OCI-LY3 (cell line): Measurements from ENCODE around the gene CCM2L.

Experiments used
- EZH2phosphoT487 ChIP-seq: fragments of 200-600 bp; shearing (Covaris generic); IDR thresholded peaks from 2 replicates; pipeline ENCODE4 v1.6.1; 2018; ENCODE audit warnings: antibody characterized with exemption, mixed run types, low read depth
- TF ChIP-seq, protein P1 (sequence below): fragments of 200-600, 300-600 bp; sonication (generic); IDR thresholded peaks from 2 replicates; pipeline ENCODE4 v1.5.1; 2014; ENCODE audit warnings: antibody characterized with exemption, low read length, low read depth

DNA sequence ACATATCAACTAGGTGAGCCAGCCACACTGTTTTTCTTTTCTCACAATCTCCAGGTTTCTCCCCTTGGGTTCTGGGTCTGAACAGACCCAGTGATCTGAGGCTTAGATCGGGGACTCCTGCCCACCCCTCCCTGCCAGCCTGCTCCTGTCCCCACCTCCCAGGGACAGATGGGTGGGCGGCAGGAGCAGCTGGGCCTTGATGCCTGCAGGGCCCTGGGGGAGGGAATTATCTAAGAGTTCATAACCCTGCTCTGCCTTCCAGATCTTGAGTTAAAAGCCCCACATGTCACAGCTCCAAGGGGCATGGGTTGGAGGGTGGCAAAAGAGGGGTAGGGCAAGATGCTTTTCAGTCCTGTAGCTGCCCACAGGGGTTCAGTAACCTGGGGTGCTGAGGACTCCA, 47.5 kb upstream of the CCM2L start:
- TF ChIP-seq, protein P1, sequence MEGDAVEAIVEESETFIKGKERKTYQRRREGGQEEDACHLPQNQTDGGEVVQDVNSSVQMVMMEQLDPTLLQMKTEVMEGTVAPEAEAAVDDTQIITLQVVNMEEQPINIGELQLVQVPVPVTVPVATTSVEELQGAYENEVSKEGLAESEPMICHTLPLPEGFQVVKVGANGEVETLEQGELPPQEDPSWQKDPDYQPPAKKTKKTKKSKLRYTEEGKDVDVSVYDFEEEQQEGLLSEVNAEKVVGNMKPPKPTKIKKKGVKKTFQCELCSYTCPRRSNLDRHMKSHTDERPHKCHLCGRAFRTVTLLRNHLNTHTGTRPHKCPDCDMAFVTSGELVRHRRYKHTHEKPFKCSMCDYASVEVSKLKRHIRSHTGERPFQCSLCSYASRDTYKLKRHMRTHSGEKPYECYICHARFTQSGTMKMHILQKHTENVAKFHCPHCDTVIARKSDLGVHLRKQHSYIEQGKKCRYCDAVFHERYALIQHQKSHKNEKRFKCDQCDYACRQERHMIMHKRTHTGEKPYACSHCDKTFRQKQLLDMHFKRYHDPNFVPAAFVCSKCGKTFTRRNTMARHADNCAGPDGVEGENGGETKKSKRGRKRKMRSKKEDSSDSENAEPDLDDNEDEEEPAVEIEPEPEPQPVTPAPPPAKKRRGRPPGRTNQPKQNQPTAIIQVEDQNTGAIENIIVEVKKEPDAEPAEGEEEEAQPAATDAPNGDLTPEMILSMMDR = no peak
- TF ChIP-seq EZH2phosphoT487 = no peak
